H9 (cell line): Measurements from ENCODE around the gene FGF10. TPM values are rescaled to one million over a fixed set of nuclear protein-coding genes. Genes with fewer than 3 reads are reported as not detected.

Experiments
- DNase-seq: peaks from one replicate; pipeline ENCODE4 v3.0.0-alpha.2; 2017
- H2AFZ ChIP-seq: one replicate; pipeline ENCODE4 v1.6.1; 2013; ENCODE audit warnings: mild to moderate bottlenecking, low read length, control low read depth, moderate library complexity
- H2AK5ac ChIP-seq: 2 replicates; pipeline ENCODE4 v1.6.1; 2013; ENCODE audit warnings: low read length, control low read depth, mixed read lengths; ENCODE audit not compliant: insufficient read length
- H2BK120ac ChIP-seq: one replicate; pipeline ENCODE4 v1.6.1; 2013; ENCODE audit warnings: low read depth, mild to moderate bottlenecking, low read length, control low read depth, inconsistent platforms; ENCODE audit not compliant: poor library complexity, severe bottlenecking
- H2BK12ac ChIP-seq: 2 replicates; pipeline ENCODE4 v1.6.1; 2013; ENCODE audit warnings: low read length, control low read depth, mixed read lengths, low read depth; ENCODE audit not compliant: insufficient read length
- H2BK15ac ChIP-seq: 2 replicates; pipeline ENCODE4 v1.6.1; 2013; ENCODE audit warnings: low read depth, low read length, control low read depth
- H2BK20ac ChIP-seq: one replicate; pipeline ENCODE4 v1.6.1; 2013; ENCODE audit warnings: low read depth, mild to moderate bottlenecking, low read length, control low read depth, inconsistent platforms; ENCODE audit not compliant: poor library complexity, severe bottlenecking
- H2BK5ac ChIP-seq: 2 replicates; pipeline ENCODE4 v1.6.1; 2013; ENCODE audit warnings: low read length, control low read depth, mixed read lengths; ENCODE audit not compliant: insufficient read length
- H3K14ac ChIP-seq: 2 replicates; pipeline ENCODE4 v1.6.1; 2013; ENCODE audit warnings: low read length, control low read depth; ENCODE audit not compliant: insufficient read depth
- H3K18ac ChIP-seq: 2 replicates; pipeline ENCODE4 v1.6.1; 2013; ENCODE audit warnings: low read depth, mild to moderate bottlenecking, mixed read lengths, low read length, control low read depth; ENCODE audit not compliant: insufficient read length
- H3K23ac ChIP-seq: 2 replicates; pipeline ENCODE4 v1.6.1; 2013; ENCODE audit warnings: low read length, control low read depth, mixed read lengths, low read depth; ENCODE audit not compliant: insufficient read length
- H3K23me2 ChIP-seq: 2 replicates; pipeline ENCODE4 v1.6.1; 2013; ENCODE audit warnings: low read depth, mild to moderate bottlenecking, mixed read lengths, low read length, control low read depth; ENCODE audit not compliant: insufficient read length, poor library complexity, severe bottlenecking
- H3K27ac ChIP-seq: 2 replicates; pipeline ENCODE4 v1.5.1; 2013; ENCODE audit warnings: low read length, control low read depth, mixed read lengths, low read depth; ENCODE audit not compliant: insufficient read length
- H3K27me3 ChIP-seq: 2 replicates; pipeline ENCODE4 v1.6.1; 2013; ENCODE audit warnings: low read length, control low read depth, inconsistent platforms; ENCODE audit not compliant: insufficient read depth
- H3K4ac ChIP-seq: 2 replicates; pipeline ENCODE4 v1.6.1; 2013; ENCODE audit warnings: low read depth, mild to moderate bottlenecking, control low read depth, inconsistent platforms, low read length, moderate library complexity
- H3K4me1 ChIP-seq: 2 replicates; pipeline ENCODE4 v1.6.1; 2013; ENCODE audit warnings: low read length, control low read depth, inconsistent platforms; ENCODE audit not compliant: insufficient read depth
- H3K4me2 ChIP-seq: 2 replicates; pipeline ENCODE4 v1.6.1; 2013; ENCODE audit warnings: low read length, control low read depth, mixed read lengths; ENCODE audit not compliant: insufficient read length, insufficient read depth
- H3K56ac ChIP-seq: 2 replicates; pipeline ENCODE4 v1.6.1; 2013; ENCODE audit warnings: low read depth, mild to moderate bottlenecking, mixed read lengths, low read length, control low read depth; ENCODE audit not compliant: insufficient read length
- H3K79me1 ChIP-seq: 2 replicates; pipeline ENCODE4 v1.6.1; 2013; ENCODE audit warnings: low read depth, mild to moderate bottlenecking, moderate library complexity, low read length, control low read depth, inconsistent platforms; ENCODE audit not compliant: insufficient read depth, poor library complexity, severe bottlenecking
- H3K79me2 ChIP-seq: 2 replicates; pipeline ENCODE4 v1.6.1; 2013; ENCODE audit warnings: low read length, control low read depth, inconsistent platforms; ENCODE audit not compliant: insufficient read depth
- H3K9ac ChIP-seq: 2 replicates; pipeline ENCODE4 v1.6.1; 2013; ENCODE audit warnings: low read length, control low read depth, mixed read lengths; ENCODE audit not compliant: insufficient read length; ENCODE audit errors: extremely low read depth
- H3K9me3 ChIP-seq: one replicate; pipeline ENCODE4 v1.6.1; 2013; ENCODE audit warnings: low read depth, low read length, inconsistent platforms; ENCODE audit not compliant: control insufficient read depth
- H3T11ph ChIP-seq: one replicate; pipeline ENCODE4 v1.6.1; 2013; ENCODE audit warnings: mild to moderate bottlenecking, low read length, control low read depth, inconsistent platforms
- H4K20me1 ChIP-seq: one replicate; pipeline ENCODE4 v1.6.1; 2013; ENCODE audit not compliant: control insufficient read depth, insufficient read length, insufficient read depth
- H4K5ac ChIP-seq: 2 replicates; pipeline ENCODE4 v1.6.1; 2013; ENCODE audit warnings: low read depth, mild to moderate bottlenecking, mixed read lengths, low read length, control low read depth; ENCODE audit not compliant: insufficient read length
- H4K8ac ChIP-seq: replicated peaks from 2 replicates; pipeline ENCODE4 v1.6.1; 2013; ENCODE audit warnings: low read length, control low read depth, mixed read lengths, low read depth; ENCODE audit not compliant: insufficient read length
- H4K91ac ChIP-seq: 2 replicates; pipeline ENCODE4 v1.6.1; 2013; ENCODE audit warnings: low read depth, mild to moderate bottlenecking, moderate library complexity, mixed read lengths, low read length, control low read depth; ENCODE audit not compliant: insufficient read length
- H3K27ac Mint-ChIP-seq, 3 experiments: 2 replicates in 2 of 3; 3 replicates in 1 of 3; pipeline ENCODE4 v1.8.0; 2020 to 2021; ENCODE audit warnings: mixed read lengths in 3 of 3, mild to moderate bottlenecking in 1 of 3, moderate library complexity in 1 of 3
- H3K27me3 Mint-ChIP-seq: 2 replicates; pipeline ENCODE4 v1.8.0; 2021; ENCODE audit warnings: low read depth, mild to moderate bottlenecking, moderate library complexity, mixed read lengths
- H3K36me3 Mint-ChIP-seq, 3 experiments: 2 replicates in 2 of 3; 3 replicates in 1 of 3; pipeline ENCODE4 v1.8.0; 2020 to 2021; ENCODE audit warnings: low read depth in 3 of 3, mixed read lengths in 3 of 3; ENCODE audit not compliant: insufficient read depth in 1 of 3
- H3K4me1 Mint-ChIP-seq, 2 experiments: 2 replicates each; pipeline ENCODE4 v1.8.0; 2020; ENCODE audit warnings: mixed read lengths in 2 of 2
- H3K4me3 Mint-ChIP-seq, 2 experiments: 2 replicates in 1 of 2; 3 replicates in 1 of 2; pipeline ENCODE4 v1.8.0; 2020 to 2021; ENCODE audit warnings: mild to moderate bottlenecking in 2 of 2, mixed read lengths in 2 of 2, moderate library complexity in 1 of 2
- H3K9me3 Mint-ChIP-seq, 2 experiments: 2 replicates in 1 of 2; 3 replicates in 1 of 2; pipeline ENCODE4 v1.8.0; 2020; ENCODE audit warnings: mild to moderate bottlenecking in 2 of 2, mixed read lengths in 2 of 2, moderate library complexity in 1 of 2
- CTCF ChIP-seq: fragments of 200-600 bp; sonication (generic); conservative IDR thresholded peaks from 3 replicates; pipeline ENCODE4 v1.8.0; 2021; ENCODE audit warnings: antibody characterized with exemption, mild to moderate bottlenecking
- WGBS: extraction: QIAGEN DNeasy Blood & Tissue Kit; methylation state at CpG from one replicate; pipeline ENCODE4 v1.1.7; 2013; ENCODE audit warnings: missing lambda C conversion rate, low lambda C conversion rate, mixed read lengths; ENCODE audit not compliant: insufficient read length; ENCODE audit errors: extremely low coverage; 5-methylcytosine and 5-hydroxymethylcytosine counted together
- total RNA-seq: library from RNA; stranded (reverse); gene quantifications from 2 replicates; pipeline ENCODE4 v1.2.1, GENCODE V29; 2021

The FGF10 gene
- total RNA-seq, 1 experiment from 2014 or later = not detected

- H3K27me3 Mint-ChIP-seq = no peaks in the 10 kb centered on the region
- H3T11ph ChIP-seq = no peak overlapping the region
- no peaks in the 10 kb centered on the region for H3K79me1 ChIP-seq
- no peak overlapping the region for H4K5ac ChIP-seq
- H3K23ac ChIP-seq = no peak overlapping the region
- H3K18ac ChIP-seq = no peak overlapping the region
- no peaks in the 10 kb centered on the region for H3K79me2 ChIP-seq
- no peak overlapping the region for H4K8ac ChIP-seq
- H3K36me3 Mint-ChIP-seq = no peaks in the 10 kb centered on the region
- H3K4ac ChIP-seq = no peak overlapping the region
- no peak overlapping the region for H2BK12ac ChIP-seq
- no peak overlapping the region for H4K91ac ChIP-seq
- no peak overlapping the region for H2BK15ac ChIP-seq
- H2AK5ac ChIP-seq = no peak overlapping the region
- H2BK120ac ChIP-seq = no peak overlapping the region
- H3K4me1 ChIP-seq = no peaks in the 10 kb centered on the region
- no peak overlapping the region for H3K14ac ChIP-seq
- H3K23me2 ChIP-seq = no peaks in the 10 kb centered on the region
- no peak overlapping the region for H3K4me3 Mint-ChIP-seq
- no peak overlapping the region for H3K56ac ChIP-seq
- no peak overlapping the region for H3K4me2 ChIP-seq
- no peaks in the 10 kb centered on the region for H3K27me3 ChIP-seq
- no peak overlapping the region for H2BK5ac ChIP-seq
- peaks cover 0 to 4% of the 10 kb centered on the region in 2 experiments; a peak in 1 of 4 replicates for H3K4me1 Mint-ChIP-seq
- H3K9me3 ChIP-seq = no peaks in the 10 kb centered on the region
- H2AFZ ChIP-seq = no peak overlapping the region
- H3K9ac ChIP-seq = no peak overlapping the region
- DNase-seq = no peak
- H3K9me3 Mint-ChIP-seq = no peaks in the 10 kb centered on the region; a peak in 1 of 5 replicates
- H3K27ac ChIP-seq = no peak overlapping the region
- no peak overlapping the region for H2BK20ac ChIP-seq
- H4K20me1 ChIP-seq = no peaks in the 10 kb centered on the region
- no peak for TF ChIP-seq CTCF
- no peak overlapping the region for H3K27ac Mint-ChIP-seq
- WGBS = no CpG with 5 or more reads among the region's 1 CpG
Observed at GRCh38 chr5:44367203-44367602, 22.0 kb downstream of the FGF10 start.
